ENCODE data around the gene TRDN. TPM values are rescaled to one million over a fixed set of nuclear protein-coding genes. Genes with fewer than 3 reads are reported as not detected.
A peak's percentile ranks its signal among the peaks of the same experiment; 100 is the strongest.

TRDN gene
- total RNA-seq, 2 donors from 2014 or later, result not detected

GRCh38 chr6:123423130-123423529, 213.6 kb downstream of the TRDN start:
- DNase-seq (no peak), ATAC-seq (no peak)
- intact Hi-C loops (cut with DNase I), result no loop called here
- no peak overlapping the region for H3K4me3 ChIP-seq
- no peak overlapping the region for H3K27ac ChIP-seq
- no peaks in the 10 kb centered on the region for H3K4me1 ChIP-seq
- 51 to 74% methylated on average over 1 of the region's 1 CpG for WGBS, 2 donors
- no peaks in the 10 kb centered on the region for H3K36me3 ChIP-seq (replicated peaks in 1 of 2; ENCODE audit: insufficient read depth in 1 of 2, low read depth in 2 of 2)
- H3K27me3 ChIP-seq, result no peaks in the 10 kb centered on the region
- no peak for TF ChIP-seq CTCF (IDR thresholded peaks at IDR 0.05)
- TF ChIP-seq POLR2A (IDR thresholded peaks at IDR 0.05), result no peak
- no peaks in the 10 kb centered on the region for H3K9me3 ChIP-seq

- H3K27me3 ChIP-seq, result no peaks in the 10 kb centered on the region
- intact Hi-C loops (cut with DNase I), result no loop called here
- H3K4me3 ChIP-seq, result no peak overlapping the region
- H3K27ac ChIP-seq, result no peak overlapping the region
- TF ChIP-seq CTCF (IDR thresholded peaks at IDR 0.05) (no peak), POLR2A (IDR thresholded peaks at IDR 0.05) (no peak)
- H3K9me3 ChIP-seq, result no peaks in the 10 kb centered on the region
- H3K4me1 ChIP-seq, result no peaks in the 10 kb centered on the region
- H3K36me3 ChIP-seq (replicated peaks in 1 of 2; ENCODE audit: insufficient read depth in 1 of 2, low read depth in 2 of 2), result no peaks in the 10 kb centered on the region
- 72 to 81% methylated on average over 1 of the region's 1 CpG for WGBS, 2 donors
- no peak for ATAC-seq
- DNase-seq, result no peak
Observed at GRCh38 chr6:123420512-123420911, 216.2 kb downstream of the TRDN start.

- DNase-seq (no peak), ATAC-seq (no peak)
- no peak overlapping the region for H3K4me3 ChIP-seq
- no peaks in the 10 kb centered on the region for H3K36me3 ChIP-seq (replicated peaks in 1 of 2; ENCODE audit: insufficient read depth in 1 of 2, low read depth in 2 of 2)
- H3K4me1 ChIP-seq, result no peaks in the 10 kb centered on the region
- no peak overlapping the region for H3K27ac ChIP-seq
- no peak for TF ChIP-seq POLR2A (IDR thresholded peaks at IDR 0.05)
- no peak for TF ChIP-seq CTCF (IDR thresholded peaks at IDR 0.05)
- H3K9me3 ChIP-seq, result no peaks in the 10 kb centered on the region
- 57 to 62% methylated on average over 3 of the region's 3 CpGs for WGBS, 2 donors
- intact Hi-C loops (cut with DNase I), result loop anchor here (10.0 kb wide), 1 partner anchor 297 kb away; no protein-coding TSS in a partner anchor
- no peaks in the 10 kb centered on the region for H3K27me3 ChIP-seq
Observed at GRCh38 chr6:123418071-123418470, 218.7 kb downstream of the TRDN start.

- no peak for DNase-seq
- intact Hi-C loops (cut with DNase I), result loop anchor here (10.0 kb wide), 1 partner anchor 297 kb away; no protein-coding TSS in a partner anchor
- Histone ChIP-seq H3K27me3 (no peaks in the 10 kb centered on the region), H3K4me1 (no peaks in the 10 kb centered on the region), H3K4me3 (no peak overlapping the region), H3K27ac (no peak overlapping the region), H3K9me3 (no peaks in the 10 kb centered on the region), H3K36me3 (replicated peaks in 1 of 2; ENCODE audit: insufficient read depth in 1 of 2, low read depth in 2 of 2) (no peaks in the 10 kb centered on the region)
- TF ChIP-seq POLR2A (IDR thresholded peaks at IDR 0.05) (no peak), CTCF (IDR thresholded peaks at IDR 0.05) (no peak)
- 35 to 53% methylated on average over 3 of the region's 3 CpGs for whole genome bisulfite sequencing, 2 donors
- no peak for ATAC-seq
Observed at GRCh38 chr6:123417535-123417934, 219.2 kb downstream of the TRDN start.

- H3K4me1 ChIP-seq, result no peaks in the 10 kb centered on the region
- TF ChIP-seq CTCF (IDR thresholded peaks at IDR 0.05), result peak; percentile 43 to 74 (median 53)
- no peak for TF ChIP-seq POLR2A (IDR thresholded peaks at IDR 0.05)
- H3K36me3 ChIP-seq (replicated peaks in 1 of 2; ENCODE audit: insufficient read depth in 1 of 2, low read depth in 2 of 2), result no peaks in the 10 kb centered on the region
- no peaks in the 10 kb centered on the region for H3K27me3 ChIP-seq
- ATAC-seq (peak; percentile 53), DNase-seq (peak; percentile 57 to 72 (median 61))
- no peak overlapping the region for H3K27ac ChIP-seq
- H3K9me3 ChIP-seq, result no peaks in the 10 kb centered on the region
- no peak overlapping the region for H3K4me3 ChIP-seq
- intact Hi-C loops (cut with DNase I), result loop anchor here (10.0 kb wide), 1 partner anchor 299 kb away; no protein-coding TSS in a partner anchor
- 10 to 11% methylated on average over 6 of the region's 6 CpGs for WGBS, 2 donors
Observed at GRCh38 chr6:123415844-123416468, 220.8 kb downstream of the TRDN start.

All from body of pancreas (tissue), 4 donors.